Fibroblast of lung (primary cell): ENCODE results near the gene CACTIN. TPM values are rescaled to one million over a fixed set of nuclear protein-coding genes. Genes with fewer than 3 reads are reported as not detected.

Source experiments
- DNase-seq, 2 donors: peaks; one replicate each; pipeline versions ENCODE4 v3.0.0 to v3.0.0-alpha.2; 2010; ENCODE audit warnings: low read depth in 2 of 2
- H2AFZ ChIP-seq: 2 replicates; pipeline ENCODE4 v1.5.1; 2012; ENCODE audit warnings: low read length, control low read depth, inconsistent platforms
- H3K27ac ChIP-seq: 2 replicates; pipeline ENCODE4 v1.5.1; 2011; ENCODE audit warnings: low read length, control low read depth; ENCODE audit not compliant: insufficient read depth
- H3K27me3 ChIP-seq: 2 replicates; pipeline ENCODE4 v1.5.1; 2011; ENCODE audit warnings: mild to moderate bottlenecking, low read length; ENCODE audit not compliant: control insufficient read depth, insufficient read depth
- H3K36me3 ChIP-seq: 2 replicates; pipeline ENCODE4 v1.5.1; 2011; ENCODE audit warnings: low read length; ENCODE audit not compliant: control insufficient read depth, insufficient read depth
- H3K4me1 ChIP-seq: 2 replicates; pipeline ENCODE4 v1.5.1; 2011; ENCODE audit warnings: low read length; ENCODE audit not compliant: control insufficient read depth, insufficient read depth; ENCODE audit errors: extremely low read depth
- H3K4me2 ChIP-seq: 2 replicates; pipeline ENCODE4 v1.5.1; 2011; ENCODE audit warnings: low read length, control low read depth; ENCODE audit not compliant: insufficient read depth; ENCODE audit errors: extremely low read depth
- H3K4me3 ChIP-seq, 4 experiments: fragments of 200-600 bp in 1 of 4; sonication (generic) in 1 of 4; replicated peaks in 1 of 4; 2 replicates each; pipeline ENCODE4 v1.5.1; 2011 to 2016; ENCODE audit warnings: low read length in 4 of 4, low read depth in 3 of 4, mild to moderate bottlenecking in 3 of 4, control low read depth in 2 of 4, inconsistent platforms in 1 of 4, mixed read lengths in 1 of 4; ENCODE audit not compliant: insufficient read depth in 1 of 4; ENCODE audit errors: control extremely low read depth in 1 of 4
- H3K79me2 ChIP-seq: 2 replicates; pipeline ENCODE4 v1.5.1; 2012; ENCODE audit warnings: mild to moderate bottlenecking, low read length, inconsistent platforms; ENCODE audit not compliant: control insufficient read depth, insufficient read depth
- H3K9ac ChIP-seq: 2 replicates; pipeline ENCODE4 v1.5.1; 2011; ENCODE audit warnings: mild to moderate bottlenecking, low read length, control low read depth; ENCODE audit not compliant: insufficient read depth
- H3K9me3 ChIP-seq: 2 replicates; pipeline ENCODE4 v1.5.1; 2012; ENCODE audit warnings: low read depth, low read length; ENCODE audit not compliant: control insufficient read depth, insufficient read depth
- H4K20me1 ChIP-seq: 2 replicates; pipeline ENCODE4 v1.5.1; 2011; ENCODE audit warnings: low read length; ENCODE audit not compliant: control insufficient read depth, insufficient read depth; ENCODE audit errors: extremely low read depth
- CTCF ChIP-seq, 2 donors: IDR thresholded peaks in 1 of 2; conservative IDR thresholded peaks in 1 of 2; 1 replicate in 1 of 2; 2 replicates in 1 of 2; pipeline ENCODE4 v1.5.1; 2011 to 2012; ENCODE audit warnings: low read length in 2 of 2, control low read depth in 1 of 2, inconsistent platforms in 1 of 2, low read depth in 1 of 2, mild to moderate bottlenecking in 1 of 2
- EZH2 ChIP-seq: IDR thresholded peaks from 2 replicates; pipeline ENCODE4 v1.5.1; 2012; ENCODE audit warnings: low read length, control low read depth, mild to moderate bottlenecking; ENCODE audit errors: missing control alignments
- polyA plus RNA-seq, 2 donors: library from polyadenylated mRNA; depleted of rRNA in 1 of 2; stranded (reverse) in 1 of 2; unstranded in 1 of 2; fragments of >200 nt; gene quantifications; 2 replicates each; pipeline ENCODE4 v1.2.1, GENCODE V29; 2011 to 2012; ENCODE audit warnings: missing spikeins in 1 of 2
- total RNA-seq: library from RNA; depleted of rRNA; stranded (reverse); fragments of >200 nt; gene quantifications from 2 replicates; pipeline ENCODE4 v1.2.1, GENCODE V29; 2014

CACTIN gene
- total and polyA plus RNA-seq, 2 donors (not counting 1 experiment from before 2014, with no cell fraction given) = 6.7 to 19.7 TPM

DNA sequence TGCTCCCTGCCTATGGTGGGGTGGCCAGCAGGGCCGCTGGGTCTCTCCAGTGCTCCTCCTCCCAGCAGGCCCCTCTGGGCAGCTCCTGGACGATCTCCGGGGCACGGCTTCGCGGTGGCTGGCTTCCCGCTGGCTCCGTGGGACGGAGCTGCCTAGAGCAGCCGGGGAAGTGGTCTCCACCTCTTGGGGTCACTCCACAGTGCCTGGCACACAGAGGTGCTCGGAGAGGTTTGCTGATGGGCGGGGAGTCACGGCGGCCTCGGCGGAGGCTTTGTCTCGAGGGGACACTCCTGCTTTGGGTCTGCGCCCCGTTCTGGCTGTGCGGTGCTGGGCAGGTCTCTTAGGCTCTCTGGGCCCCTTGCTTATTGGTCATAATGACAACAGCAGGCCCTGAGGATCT, 9.9 kb upstream of the CACTIN start:
- Histone ChIP-seq H4K20me1 (no peaks in the 10 kb centered on the region), H3K4me2 (no peak overlapping the region), H3K36me3 (peaks cover 12% of the 10 kb centered on the region), H3K4me3 (no peak overlapping the region), H3K9me3 (no peaks in the 10 kb centered on the region), H3K27me3 (no peaks in the 10 kb centered on the region), H3K27ac (no peak overlapping the region), H3K79me2 (no peaks in the 10 kb centered on the region), H2AFZ (no peak overlapping the region), H3K9ac (no peak overlapping the region), H3K4me1 (no peaks in the 10 kb centered on the region)
- no peak for DNase-seq
- no peak for TF ChIP-seq EZH2
- TF ChIP-seq CTCF (conservative IDR thresholded peaks at IDR 0.05 in 1 of 2, IDR thresholded peaks at IDR 0.05 in 1 of 2; ENCODE audit: low read depth in 1 of 2, low read length in 2 of 2) = no peak

DNA sequence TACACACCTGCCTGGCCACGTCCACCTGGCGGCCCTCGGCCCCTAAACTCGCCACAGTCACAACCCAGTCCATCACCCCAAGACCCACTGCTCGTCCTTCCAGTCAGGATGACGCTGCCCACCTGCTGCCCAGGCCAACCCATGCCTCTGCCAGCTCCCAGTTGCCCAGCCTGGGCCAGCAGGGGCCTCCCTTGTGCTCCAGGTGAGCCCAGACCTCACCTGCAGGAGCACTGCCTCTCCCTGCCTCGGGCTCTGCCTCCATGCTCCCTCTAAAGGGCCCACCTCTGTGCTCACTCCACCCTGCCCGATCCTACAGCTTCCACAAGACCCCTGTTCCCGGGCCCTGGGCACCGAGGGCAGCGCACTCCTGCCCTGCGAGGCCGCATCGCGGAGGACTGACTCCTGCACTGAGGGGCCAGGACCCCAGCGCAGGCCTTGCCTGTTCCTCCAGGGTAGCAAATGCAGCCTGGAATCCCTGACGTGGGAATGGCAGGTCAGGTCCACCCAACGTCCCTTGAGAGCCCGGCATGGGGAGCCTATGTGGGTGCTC, 8.0 kb upstream of the CACTIN start:
- H3K27ac ChIP-seq = no peak overlapping the region
- TF ChIP-seq CTCF (conservative IDR thresholded peaks at IDR 0.05 in 1 of 2, IDR thresholded peaks at IDR 0.05 in 1 of 2; ENCODE audit: low read depth in 1 of 2, low read length in 2 of 2) (no peak), EZH2 (no peak)
- H3K9ac ChIP-seq = no peak overlapping the region
- H3K4me1 ChIP-seq = no peaks in the 10 kb centered on the region
- no peaks in the 10 kb centered on the region for H3K27me3 ChIP-seq
- H3K9me3 ChIP-seq = no peaks in the 10 kb centered on the region
- H2AFZ ChIP-seq = no peak overlapping the region
- DNase-seq = no peak
- H3K4me2 ChIP-seq = no peak overlapping the region
- no peaks in the 10 kb centered on the region for H3K79me2 ChIP-seq
- H3K4me3 ChIP-seq = no peak overlapping the region
- peaks cover 13% of the 10 kb centered on the region for H3K36me3 ChIP-seq
- H4K20me1 ChIP-seq = no peaks in the 10 kb centered on the region

GRCh38 chr19:3633559-3633988, 7.0 kb upstream of the CACTIN start:
- peaks cover 10% of the 10 kb centered on the region for H3K36me3 ChIP-seq
- H3K27ac ChIP-seq = no peak overlapping the region
- no peak overlapping the region for H2AFZ ChIP-seq
- no peaks in the 10 kb centered on the region for H3K4me1 ChIP-seq
- no peaks in the 10 kb centered on the region for H3K9me3 ChIP-seq
- no peaks in the 10 kb centered on the region for H4K20me1 ChIP-seq
- no peak overlapping the region for H3K4me3 ChIP-seq
- H3K79me2 ChIP-seq = no peaks in the 10 kb centered on the region
- no peak for DNase-seq
- TF ChIP-seq CTCF (conservative IDR thresholded peaks at IDR 0.05 in 1 of 2, IDR thresholded peaks at IDR 0.05 in 1 of 2; ENCODE audit: low read depth in 1 of 2, low read length in 2 of 2) (no peak), EZH2 (no peak)
- no peaks in the 10 kb centered on the region for H3K27me3 ChIP-seq
- H3K4me2 ChIP-seq = no peak overlapping the region
- H3K9ac ChIP-seq = no peak overlapping the region
